ENCODE results near the gene KNTC1. TPM values are rescaled to one million over a fixed set of nuclear protein-coding genes. Genes with fewer than 3 reads are reported as not detected.

The KNTC1 gene
- total RNA-seq, 2 experiments from 2014 or later: 170 to 195 TPM

GRCh38 chr12:122519418-122519817, 7.6 kb upstream of the KNTC1 start:
- BruUV-seq (replicated peaks): no TSS peak
- Histone ChIP-seq H3K4me1 (ENCODE audit: insufficient read depth, low read length, poor library complexity, severe bottlenecking) (peaks cover 29% of the 10 kb centered on the region), H3K9me2 (ENCODE audit: insufficient read depth, low read length) (no peaks in the 10 kb centered on the region), H3K79me2 (ENCODE audit: insufficient read depth, low read depth, low read length) (peaks cover 95% of the 10 kb centered on the region), H3K4me3 (ENCODE audit: low read depth, low read length, poor library complexity, severe bottlenecking) (no peak overlapping the region), H4K20me1 (ENCODE audit: insufficient read depth, low read length) (peaks cover 56% of the 10 kb centered on the region), H3K36me3 (ENCODE audit: insufficient read depth, low read length) (peaks cover 100% of the 10 kb centered on the region), H3K9me3 (ENCODE audit: low read length) (no peaks in the 10 kb centered on the region), H2AFZ (ENCODE audit: low read length) (no peak overlapping the region), H3K4me2 (ENCODE audit: low read length) (no peak overlapping the region), H3K27ac (ENCODE audit: low read depth, low read length, poor library complexity, severe bottlenecking) (no peak overlapping the region)
- no peak for TF ChIP-seq EZH2phosphoT487 (IDR thresholded peaks at IDR 0.05; ENCODE audit: borderline replicate concordance, low read depth, low read length)
- no peak for TF ChIP-seq CTCF (conservative IDR thresholded peaks at IDR 0.05; ENCODE audit: low read length)
- no peak for DNase-seq (ENCODE audit: low spot score)
- intact Hi-C loops (cut with micrococcal nuclease; ENCODE audit: unreplicated experiment): no loop called here
- POLR2A ChIA-PET: interaction anchor here (0.5 to 2.1 kb wide), 5 partner anchors 8 to 120 kb away, joined by 3 to 7 read pairs (median 5); no protein-coding TSS in a partner anchor
- CTCF ChIA-PET (ENCODE audit: unreplicated experiment): no interaction called here

GRCh38 chr12:122520676-122521075, 6.4 kb upstream of the KNTC1 start:
- Histone ChIP-seq H3K4me1 (ENCODE audit: insufficient read depth, low read length, poor library complexity, severe bottlenecking) (peaks cover 29% of the 10 kb centered on the region), H4K20me1 (ENCODE audit: insufficient read depth, low read length) (peaks cover 57% of the 10 kb centered on the region), H3K79me2 (ENCODE audit: insufficient read depth, low read depth, low read length) (peaks cover 96% of the 10 kb centered on the region), H3K9me3 (ENCODE audit: low read length) (no peaks in the 10 kb centered on the region), H3K9me2 (ENCODE audit: insufficient read depth, low read length) (no peaks in the 10 kb centered on the region), H3K27ac (ENCODE audit: low read depth, low read length, poor library complexity, severe bottlenecking) (no peak overlapping the region), H3K4me2 (ENCODE audit: low read length) (no peak overlapping the region), H3K4me3 (ENCODE audit: low read depth, low read length, poor library complexity, severe bottlenecking) (no peak overlapping the region), H2AFZ (ENCODE audit: low read length) (no peak overlapping the region), H3K36me3 (ENCODE audit: insufficient read depth, low read length) (peaks cover 99% of the 10 kb centered on the region)
- BruUV-seq (replicated peaks): no TSS peak
- intact Hi-C loops (cut with micrococcal nuclease; ENCODE audit: unreplicated experiment): loop anchor here (10.0 kb wide), 1 partner anchor 844 kb away; the partner anchor contains the start of gene SBNO1
- ChIA-PET POLR2A (interaction anchor here (0.6 to 2.1 kb wide), 5 partner anchors 10 to 222 kb away, joined by 3 to 7 read pairs (median 4); partner anchors contain the start of gene ZCCHC8), CTCF (ENCODE audit: unreplicated experiment) (no interaction called here)
- TF ChIP-seq CTCF (conservative IDR thresholded peaks at IDR 0.05; ENCODE audit: low read length) (no peak), EZH2phosphoT487 (IDR thresholded peaks at IDR 0.05; ENCODE audit: borderline replicate concordance, low read depth, low read length) (no peak)
- no peak for DNase-seq (ENCODE audit: low spot score)

- ChIA-PET CTCF (ENCODE audit: unreplicated experiment) (no interaction called here), POLR2A (interaction anchor here (0.6 to 2.5 kb wide), 2 partner anchors 16 to 22 kb away, joined by 4 to 18 read pairs; partner anchors contain the start of gene ZCCHC8)
- no peak for TF ChIP-seq CTCF (conservative IDR thresholded peaks at IDR 0.05; ENCODE audit: low read length)
- no peak for TF ChIP-seq EZH2phosphoT487 (IDR thresholded peaks at IDR 0.05; ENCODE audit: borderline replicate concordance, low read depth, low read length)
- H3K27ac ChIP-seq (ENCODE audit: low read depth, low read length, poor library complexity, severe bottlenecking): peak overlapping the region; percentile 4
- H3K79me2 ChIP-seq (ENCODE audit: insufficient read depth, low read depth, low read length): peaks cover 95% of the 10 kb centered on the region
- H3K4me2 ChIP-seq (ENCODE audit: low read length): peak overlapping the region; percentile 75
- H3K4me1 ChIP-seq (ENCODE audit: insufficient read depth, low read length, poor library complexity, severe bottlenecking): peaks cover 31% of the 10 kb centered on the region
- peaks cover 52% of the 10 kb centered on the region for H4K20me1 ChIP-seq (ENCODE audit: insufficient read depth, low read length)
- intact Hi-C loops (cut with micrococcal nuclease; ENCODE audit: unreplicated experiment): loop anchor here (10.0 kb wide), 1 partner anchor 842 kb away; the partner anchor contains the start of gene SBNO1
- peak overlapping the region; percentile 99 for H3K4me3 ChIP-seq (ENCODE audit: low read depth, low read length, poor library complexity, severe bottlenecking)
- peaks cover 80% of the 10 kb centered on the region for H3K36me3 ChIP-seq (ENCODE audit: insufficient read depth, low read length)
- no TSS peak for BruUV-seq (replicated peaks)
- no peak for DNase-seq (ENCODE audit: low spot score)
- H3K9me3 ChIP-seq (ENCODE audit: low read length): no peaks in the 10 kb centered on the region
- no peaks in the 10 kb centered on the region for H3K9me2 ChIP-seq (ENCODE audit: insufficient read depth, low read length)
- H2AFZ ChIP-seq (ENCODE audit: low read length): no peak overlapping the region
Measured at GRCh38 chr12:122523280-122523679, 3.8 kb upstream of the KNTC1 start.
